ENCODE results near the gene DPP6. TPM values are rescaled to one million over a fixed set of nuclear protein-coding genes. Genes with fewer than 3 reads are reported as not detected.

Gene DPP6
- total RNA-seq, 2 experiments from 2014 or later = not detected

DNA sequence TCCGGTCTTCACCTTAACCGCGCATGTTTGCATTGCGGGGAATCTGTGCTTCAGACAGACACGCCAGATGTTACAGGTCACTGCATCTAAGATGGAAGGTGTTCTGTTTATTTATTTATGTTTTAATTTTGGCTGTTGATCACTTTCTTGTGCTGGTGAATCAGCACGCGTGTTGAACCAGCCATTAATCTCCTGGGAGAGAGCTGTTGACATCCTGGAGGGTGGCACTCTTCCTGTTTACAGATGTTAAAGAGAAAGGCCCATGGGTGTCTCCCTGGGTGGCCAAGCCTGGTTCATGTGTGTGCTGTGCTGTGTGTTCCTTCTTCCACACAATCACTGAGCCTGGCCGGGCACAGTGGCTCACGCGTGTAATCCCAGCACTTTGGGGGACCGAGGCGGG lies 595.4 kb downstream of the DPP6 start:
- ChIA-PET CTCF (no interaction called here), POLR2A (no interaction called here)
- H3K4me1 ChIP-seq (ENCODE audit: insufficient read depth, low read length) = no peaks in the 10 kb centered on the region
- no peak overlapping the region for H3K4me3 ChIP-seq (ENCODE audit: low read length)
- no peak for ATAC-seq (ENCODE audit: poor library complexity)
- peaks cover 5 to 22% of the 10 kb centered on the region in 2 experiments for H3K9me3 ChIP-seq (ENCODE audit: control insufficient read depth in 1 of 2, insufficient read depth in 1 of 2, low read length in 2 of 2)
- DNase-seq = no peak
- no peaks in the 10 kb centered on the region for H3K27me3 ChIP-seq (ENCODE audit: control insufficient read depth in 1 of 2, insufficient read depth in 2 of 2, low read length in 2 of 2)
- no peak overlapping the region for H3K27ac Mint-ChIP-seq
- H3K27ac ChIP-seq (ENCODE audit: low read depth in 1 of 2, low read length in 2 of 2) = no peak overlapping the region
- TF ChIP-seq, protein P1, sequence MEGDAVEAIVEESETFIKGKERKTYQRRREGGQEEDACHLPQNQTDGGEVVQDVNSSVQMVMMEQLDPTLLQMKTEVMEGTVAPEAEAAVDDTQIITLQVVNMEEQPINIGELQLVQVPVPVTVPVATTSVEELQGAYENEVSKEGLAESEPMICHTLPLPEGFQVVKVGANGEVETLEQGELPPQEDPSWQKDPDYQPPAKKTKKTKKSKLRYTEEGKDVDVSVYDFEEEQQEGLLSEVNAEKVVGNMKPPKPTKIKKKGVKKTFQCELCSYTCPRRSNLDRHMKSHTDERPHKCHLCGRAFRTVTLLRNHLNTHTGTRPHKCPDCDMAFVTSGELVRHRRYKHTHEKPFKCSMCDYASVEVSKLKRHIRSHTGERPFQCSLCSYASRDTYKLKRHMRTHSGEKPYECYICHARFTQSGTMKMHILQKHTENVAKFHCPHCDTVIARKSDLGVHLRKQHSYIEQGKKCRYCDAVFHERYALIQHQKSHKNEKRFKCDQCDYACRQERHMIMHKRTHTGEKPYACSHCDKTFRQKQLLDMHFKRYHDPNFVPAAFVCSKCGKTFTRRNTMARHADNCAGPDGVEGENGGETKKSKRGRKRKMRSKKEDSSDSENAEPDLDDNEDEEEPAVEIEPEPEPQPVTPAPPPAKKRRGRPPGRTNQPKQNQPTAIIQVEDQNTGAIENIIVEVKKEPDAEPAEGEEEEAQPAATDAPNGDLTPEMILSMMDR (IDR thresholded peaks at IDR 0.05) = no peak
- no peaks in the 10 kb centered on the region for H3K36me3 ChIP-seq (ENCODE audit: insufficient read depth, low read length)
- no peaks in the 10 kb centered on the region for H3K4me1 Mint-ChIP-seq (ENCODE audit: low read depth)
- H3K9me3 Mint-ChIP-seq = peaks cover 5% of the 10 kb centered on the region
- no peaks in the 10 kb centered on the region for H3K27me3 Mint-ChIP-seq
- H3K4me3 Mint-ChIP-seq = no peak overlapping the region
- intact Hi-C loops (cut with DNase I, micrococcal nuclease) = no loop called here
- no peaks in the 10 kb centered on the region for H3K36me3 Mint-ChIP-seq (ENCODE audit: low read depth)

DNA sequence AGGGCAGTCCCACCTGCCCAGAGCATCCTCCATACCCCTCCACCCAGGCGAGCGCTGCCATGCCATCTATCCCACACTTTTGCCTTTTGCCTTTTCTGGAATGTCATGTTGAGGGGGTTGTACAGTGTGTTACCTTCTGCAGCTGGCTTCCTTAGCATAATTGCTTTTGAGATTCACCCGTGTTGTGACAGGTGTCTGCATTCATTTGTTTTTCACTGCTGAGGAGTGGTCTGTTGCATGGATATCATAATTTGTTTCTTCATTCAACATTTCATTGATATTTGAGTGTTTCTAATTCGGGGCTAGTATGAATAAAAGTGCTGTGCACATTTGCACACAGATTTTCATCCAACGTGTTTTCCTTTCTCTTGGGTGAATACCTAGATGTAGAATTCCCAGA lies 596.8 kb downstream of the DPP6 start:
- POLR2A ChIA-PET = no interaction called here
- Mint-ChIP-seq H3K4me1 (ENCODE audit: low read depth) (no peaks in the 10 kb centered on the region), H3K27me3 (no peaks in the 10 kb centered on the region), H3K4me3 (no peak overlapping the region), H3K9me3 (peaks cover 9% of the 10 kb centered on the region), H3K27ac (no peak overlapping the region), H3K36me3 (ENCODE audit: low read depth) (no peaks in the 10 kb centered on the region)
- Histone ChIP-seq H3K4me1 (ENCODE audit: insufficient read depth, low read length) (no peaks in the 10 kb centered on the region), H3K27me3 (ENCODE audit: control insufficient read depth in 1 of 2, insufficient read depth in 2 of 2, low read length in 2 of 2) (no peaks in the 10 kb centered on the region), H3K9me3 (ENCODE audit: control insufficient read depth in 1 of 2, insufficient read depth in 1 of 2, low read length in 2 of 2) (peaks cover 5 to 25% of the 10 kb centered on the region in 2 experiments), H3K36me3 (ENCODE audit: insufficient read depth, low read length) (no peaks in the 10 kb centered on the region), H3K4me3 (ENCODE audit: low read length) (no peak overlapping the region), H3K27ac (ENCODE audit: low read depth in 1 of 2, low read length in 2 of 2) (no peak overlapping the region)
- intact Hi-C loops (cut with DNase I, micrococcal nuclease) = no loop called here
- ATAC-seq (ENCODE audit: poor library complexity) (no peak), DNase-seq (no peak)
- TF ChIP-seq, protein P1 (IDR thresholded peaks at IDR 0.05) = no peak
- CTCF ChIA-PET = no interaction called here

DNA sequence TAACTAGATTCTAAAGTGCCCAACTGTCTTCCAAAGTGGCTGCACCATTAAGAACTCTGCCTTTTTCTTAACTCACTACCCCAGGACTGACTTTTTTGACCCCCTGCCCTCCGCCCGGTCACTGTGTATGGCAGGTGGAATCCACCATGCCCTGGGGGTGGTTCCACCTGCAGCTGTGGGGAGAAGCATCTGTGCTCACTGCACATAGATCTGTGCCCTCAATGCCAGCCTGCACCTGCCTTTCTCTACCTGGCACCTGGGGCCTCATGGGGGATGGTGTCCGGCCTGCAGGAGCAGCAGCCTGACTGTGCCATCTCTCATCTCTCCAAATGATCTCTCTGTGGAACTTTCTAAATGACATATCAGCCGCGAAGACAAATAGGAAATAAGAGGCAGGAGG lies 597.2 kb downstream of the DPP6 start:
- Histone ChIP-seq H3K36me3 (ENCODE audit: insufficient read depth, low read length) (no peaks in the 10 kb centered on the region), H3K4me3 (ENCODE audit: low read length) (no peak overlapping the region), H3K27ac (ENCODE audit: low read depth in 1 of 2, low read length in 2 of 2) (no peak overlapping the region), H3K4me1 (ENCODE audit: insufficient read depth, low read length) (no peaks in the 10 kb centered on the region), H3K9me3 (ENCODE audit: control insufficient read depth in 1 of 2, insufficient read depth in 1 of 2, low read length in 2 of 2) (peaks cover 5 to 22% of the 10 kb centered on the region in 2 experiments), H3K27me3 (ENCODE audit: control insufficient read depth in 1 of 2, insufficient read depth in 2 of 2, low read length in 2 of 2) (no peaks in the 10 kb centered on the region)
- intact Hi-C loops (cut with DNase I, micrococcal nuclease) = no loop called here
- ChIA-PET CTCF (no interaction called here), POLR2A (no interaction called here)
- Mint-ChIP-seq H3K9me3 (peaks cover 9% of the 10 kb centered on the region), H3K4me3 (no peak overlapping the region), H3K27ac (no peak overlapping the region), H3K27me3 (no peaks in the 10 kb centered on the region), H3K36me3 (ENCODE audit: low read depth) (no peaks in the 10 kb centered on the region), H3K4me1 (ENCODE audit: low read depth) (no peaks in the 10 kb centered on the region)
- ATAC-seq (ENCODE audit: poor library complexity) (no peak), DNase-seq (no peak)
- TF ChIP-seq, protein P1 (IDR thresholded peaks at IDR 0.05) = no peak

All from CD4-positive, alpha-beta T cell (primary cell).